ENCODE measurements around the gene ENDOU. TPM values are rescaled to one million over a fixed set of nuclear protein-coding genes. Genes with fewer than 3 reads are reported as not detected.

Gene ENDOU
- polyA plus RNA-seq, 3 donors from 2014 or later, result not detected

GRCh38 chr12:47752552-47752951 is 27.3 kb upstream of the ENDOU start:
- Mint-ChIP-seq H3K36me3 (no peaks in the 10 kb centered on the region), H3K27me3 (ENCODE audit: low read depth in 3 of 3) (peaks cover 0 to 5% (median 1%) of the 10 kb centered on the region in 3 donors), H3K27ac (no peak overlapping the region)

DNA sequence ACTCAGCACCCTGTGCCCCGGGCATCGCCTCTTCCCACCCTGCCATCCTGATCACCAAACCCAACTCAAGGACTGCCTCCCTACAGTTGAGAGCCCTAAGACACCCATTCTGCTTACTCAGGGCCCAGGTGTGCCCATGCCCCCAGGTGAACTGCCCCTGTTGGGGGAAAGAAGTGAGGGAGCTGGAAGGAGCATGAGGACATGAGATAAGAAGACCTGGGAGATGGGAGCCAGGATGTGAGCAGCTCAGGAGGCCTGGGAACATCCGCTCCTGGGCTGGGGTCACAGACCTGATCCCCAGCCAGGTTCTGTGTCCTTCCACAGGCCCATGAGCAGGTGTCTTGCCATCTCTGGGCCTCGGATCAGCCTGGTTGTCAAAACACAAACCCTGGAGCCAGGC is 26.8 kb upstream of the ENDOU start:
- H3K27ac Mint-ChIP-seq, result no peak overlapping the region
- H3K4me3 Mint-ChIP-seq, result no peak overlapping the region
- no peaks in the 10 kb centered on the region for H3K36me3 Mint-ChIP-seq
- no peak for DNase-seq
- H3K4me1 Mint-ChIP-seq, result no peaks in the 10 kb centered on the region
- H3K27me3 Mint-ChIP-seq (ENCODE audit: low read depth in 3 of 3), result peaks cover 0 to 5% (median 0%) of the 10 kb centered on the region in 3 donors
- no peaks in the 10 kb centered on the region for H3K9me3 Mint-ChIP-seq

More at GRCh38 chr12:47752552-47752951, 27.3 kb upstream of the ENDOU start:
- DNase-seq, result no peak
- Mint-ChIP-seq H3K4me3 (no peak overlapping the region), H3K4me1 (peaks cover 0 to 2% of the 10 kb centered on the region in 2 donors), H3K9me3 (no peaks in the 10 kb centered on the region)

DNA sequence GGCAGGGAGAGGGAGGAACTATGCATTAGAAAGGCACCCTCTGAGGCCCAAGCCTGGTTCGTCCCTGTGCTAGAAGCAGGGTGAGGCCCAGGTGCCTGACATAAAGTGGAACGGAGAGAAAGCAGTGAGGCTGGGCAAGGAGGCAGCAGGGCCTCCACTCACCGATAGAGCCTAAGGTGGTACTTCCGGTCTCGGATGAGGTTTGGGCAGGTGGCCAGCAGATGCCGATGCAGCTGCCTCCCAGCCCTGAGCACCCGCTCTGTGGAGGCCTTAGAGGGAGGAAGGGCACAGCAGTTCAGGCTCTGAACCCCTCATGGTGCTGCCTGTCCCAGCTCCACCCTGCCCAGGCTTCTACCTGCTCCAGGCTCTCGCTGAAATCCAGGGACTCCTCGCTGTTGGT is 26.3 kb upstream of the ENDOU start:
- peak overlapping the region in 1 of 6 donors; percentile 28 for H3K27ac Mint-ChIP-seq
- no peaks in the 10 kb centered on the region for H3K36me3 Mint-ChIP-seq
- no peaks in the 10 kb centered on the region for H3K4me1 Mint-ChIP-seq
- H3K9me3 Mint-ChIP-seq, result no peaks in the 10 kb centered on the region
- H3K4me3 Mint-ChIP-seq, result no peak overlapping the region
- no peak for DNase-seq
- H3K27me3 Mint-ChIP-seq (ENCODE audit: low read depth in 3 of 3), result peaks cover 0 to 3% (median 2%) of the 10 kb centered on the region in 3 donors

GRCh38 chr12:47750916-47751470 is 25.7 kb upstream of the ENDOU start:
- no peak overlapping the region for H3K27ac Mint-ChIP-seq
- no peaks in the 10 kb centered on the region for H3K4me1 Mint-ChIP-seq
- no peaks in the 10 kb centered on the region for H3K9me3 Mint-ChIP-seq
- H3K27me3 Mint-ChIP-seq (ENCODE audit: low read depth in 3 of 3), result peaks cover 0 to 3% (median 3%) of the 10 kb centered on the region in 3 donors
- H3K36me3 Mint-ChIP-seq, result no peaks in the 10 kb centered on the region
- H3K4me3 Mint-ChIP-seq, result no peak overlapping the region
- DNase-seq, result no peak

- Mint-ChIP-seq H3K27ac (no peak overlapping the region), H3K4me3 (no peak overlapping the region), H3K9me3 (no peaks in the 10 kb centered on the region), H3K27me3 (ENCODE audit: low read depth in 3 of 3) (peaks cover 0 to 5% (median 3%) of the 10 kb centered on the region in 3 donors), H3K4me1 (no peaks in the 10 kb centered on the region), H3K36me3 (no peaks in the 10 kb centered on the region)
- no peak for DNase-seq
Observed at GRCh38 chr12:47750229-47750798, 25.0 kb upstream of the ENDOU start.

GRCh38 chr12:47748899-47749298 is 23.6 kb upstream of the ENDOU start:
- no peak overlapping the region for H3K4me3 Mint-ChIP-seq
- no peaks in the 10 kb centered on the region for H3K4me1 Mint-ChIP-seq
- H3K27me3 Mint-ChIP-seq (ENCODE audit: low read depth in 3 of 3), result peaks cover 0 to 8% (median 4%) of the 10 kb centered on the region in 3 donors
- DNase-seq, result no peak
- no peaks in the 10 kb centered on the region for H3K9me3 Mint-ChIP-seq
- H3K27ac Mint-ChIP-seq, result no peak overlapping the region
- H3K36me3 Mint-ChIP-seq, result peaks cover 0 to 5% (median 0%) of the 10 kb centered on the region in 3 donors

GRCh38 chr12:47748507-47748828 is 23.2 kb upstream of the ENDOU start:
- no peaks in the 10 kb centered on the region for H3K4me1 Mint-ChIP-seq
- H3K27ac Mint-ChIP-seq, result no peak overlapping the region
- H3K4me3 Mint-ChIP-seq, result no peak overlapping the region
- H3K27me3 Mint-ChIP-seq (ENCODE audit: low read depth in 3 of 3), result peaks cover 0 to 8% (median 4%) of the 10 kb centered on the region in 3 donors
- H3K36me3 Mint-ChIP-seq, result peaks cover 0 to 5% (median 0%) of the 10 kb centered on the region in 3 donors
- DNase-seq, result no peak
- H3K9me3 Mint-ChIP-seq, result no peaks in the 10 kb centered on the region

DNA sequence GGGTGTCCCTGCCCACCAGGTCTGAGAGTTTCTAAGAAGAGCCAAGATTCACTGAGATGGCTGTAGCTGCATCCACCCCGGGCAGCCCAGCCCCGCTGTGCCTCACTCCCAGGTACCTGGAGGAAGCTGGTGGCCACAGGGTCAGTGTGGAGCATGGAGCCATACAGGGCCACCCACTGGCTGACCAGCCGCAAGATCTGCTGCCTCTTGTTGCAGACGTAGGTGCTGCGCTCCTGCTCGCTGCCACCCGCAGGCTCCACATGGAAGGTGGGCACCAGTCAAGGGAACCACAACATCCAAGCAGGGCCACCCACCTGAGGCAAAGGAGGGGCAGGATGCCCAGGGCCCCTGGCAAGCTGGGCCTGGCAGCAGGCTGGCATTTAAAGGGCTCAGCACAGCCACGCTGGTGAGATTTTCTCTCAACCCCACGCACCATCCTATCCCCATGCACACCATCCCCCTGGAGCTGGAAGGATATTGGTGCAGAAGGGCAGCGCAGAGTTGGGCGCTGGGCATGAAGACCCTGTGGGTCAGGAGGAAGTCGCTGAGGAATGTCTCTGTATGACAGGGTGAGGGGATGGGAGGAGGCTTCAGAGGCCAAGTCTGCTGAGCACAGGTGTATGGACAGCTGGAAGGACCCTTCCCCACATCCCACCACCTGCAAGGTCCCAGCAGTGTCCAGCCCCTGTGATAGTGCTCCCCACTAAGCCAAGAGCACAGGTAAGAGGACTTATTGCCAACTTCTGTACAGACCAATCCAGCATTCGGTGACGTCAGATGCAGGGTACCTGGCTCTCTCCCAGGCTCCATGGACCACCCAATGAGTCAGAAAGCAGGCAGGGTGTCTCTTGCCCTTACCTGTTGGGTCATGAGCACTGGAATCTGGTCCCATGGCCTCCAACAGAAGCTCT is 22.6 kb upstream of the ENDOU start:
- Mint-ChIP-seq H3K9me3 (no peaks in the 10 kb centered on the region), H3K4me1 (peaks cover 0 to 2% of the 10 kb centered on the region in 2 donors), H3K27me3 (ENCODE audit: low read depth in 3 of 3) (peaks cover 0 to 12% (median 4%) of the 10 kb centered on the region in 3 donors), H3K4me3 (no peak overlapping the region), H3K27ac (no peak overlapping the region), H3K36me3 (peaks cover 0 to 5% (median 0%) of the 10 kb centered on the region in 3 donors)
- DNase-seq, result no peak

GRCh38 chr12:47747126-47747525 is 21.8 kb upstream of the ENDOU start:
- Mint-ChIP-seq H3K27me3 (ENCODE audit: low read depth in 3 of 3) (peaks cover 0 to 12% (median 8%) of the 10 kb centered on the region in 3 donors), H3K36me3 (peaks cover 0 to 5% (median 0%) of the 10 kb centered on the region in 3 donors), H3K4me1 (peaks cover 3 to 9% of the 10 kb centered on the region in 2 donors), H3K4me3 (no peak overlapping the region), H3K9me3 (no peaks in the 10 kb centered on the region), H3K27ac (no peak overlapping the region)
- no peak for DNase-seq

DNA sequence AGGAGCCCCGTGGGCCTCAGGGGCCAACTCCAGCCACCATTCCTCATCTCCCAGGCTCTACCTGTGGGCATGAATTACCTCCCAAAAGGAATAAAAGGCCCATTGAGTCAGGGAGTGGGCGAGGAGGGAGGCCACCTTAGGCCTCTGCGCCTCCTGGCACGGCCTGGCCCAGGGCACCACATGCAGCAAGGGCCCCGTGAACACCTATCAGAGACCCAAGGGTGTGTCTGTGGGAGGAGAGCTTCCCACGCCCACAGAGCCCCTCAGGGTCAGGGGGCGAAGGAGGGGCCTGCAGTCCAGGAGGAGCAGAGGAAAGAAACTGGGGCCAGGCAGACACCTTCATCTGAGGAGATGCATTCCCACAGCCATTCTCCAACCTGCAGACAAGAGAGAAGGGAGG is 21.2 kb upstream of the ENDOU start:
- H3K4me3 Mint-ChIP-seq, result no peak overlapping the region
- H3K27ac Mint-ChIP-seq, result no peak overlapping the region
- H3K27me3 Mint-ChIP-seq (ENCODE audit: low read depth in 3 of 3), result peaks cover 0 to 12% (median 9%) of the 10 kb centered on the region in 3 donors
- DNase-seq, result no peak
- no peaks in the 10 kb centered on the region for H3K9me3 Mint-ChIP-seq
- peaks cover 7 to 15% of the 10 kb centered on the region in 2 donors for H3K4me1 Mint-ChIP-seq
- peaks cover 0 to 5% (median 0%) of the 10 kb centered on the region in 3 donors for H3K36me3 Mint-ChIP-seq

GRCh38 chr12:47746073-47746472 is 20.8 kb upstream of the ENDOU start:
- Mint-ChIP-seq H3K27me3 (ENCODE audit: low read depth in 3 of 3) (peaks cover 3 to 12% (median 10%) of the 10 kb centered on the region in 3 donors), H3K27ac (no peak overlapping the region), H3K4me1 (peaks cover 11 to 19% of the 10 kb centered on the region in 2 donors), H3K9me3 (no peaks in the 10 kb centered on the region), H3K36me3 (peaks cover 0 to 5% (median 0%) of the 10 kb centered on the region in 3 donors), H3K4me3 (no peak overlapping the region)
- no peak for DNase-seq

DNA sequence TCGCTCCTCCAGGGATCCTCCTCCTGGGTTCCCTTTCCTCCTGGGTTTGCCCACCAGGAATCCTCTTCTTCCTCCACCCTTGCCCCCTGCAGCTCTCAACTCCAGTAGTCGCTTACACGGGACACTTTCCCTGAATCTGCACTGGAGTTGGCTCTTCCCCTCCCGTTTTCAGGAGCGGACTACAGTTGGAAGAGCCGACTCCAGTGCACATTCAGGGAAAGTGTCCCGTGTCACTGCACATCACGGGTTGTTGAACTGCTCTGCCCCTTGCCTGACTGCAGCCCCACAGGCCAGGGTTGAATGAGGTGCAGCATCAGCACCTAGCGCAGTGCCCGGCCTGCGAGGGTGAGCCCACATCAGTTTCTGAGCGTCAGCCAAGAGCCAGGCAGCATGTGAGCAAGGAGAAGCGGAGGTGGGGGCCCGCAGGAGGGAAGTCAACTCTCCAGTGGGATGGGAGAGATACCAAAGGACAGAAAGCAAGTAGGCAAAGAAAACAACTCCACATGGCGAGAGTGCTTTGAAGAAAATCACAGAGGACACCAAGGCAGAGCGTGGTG is 20.3 kb upstream of the ENDOU start:
- Mint-ChIP-seq H3K4me3 (no peak overlapping the region), H3K36me3 (peaks cover 0 to 5% (median 0%) of the 10 kb centered on the region in 3 donors), H3K27me3 (ENCODE audit: low read depth in 3 of 3) (peaks cover 3 to 12% (median 10%) of the 10 kb centered on the region in 3 donors), H3K9me3 (no peaks in the 10 kb centered on the region), H3K27ac (peak overlapping the region in 2 of 6 donors; percentile 32 to 58), H3K4me1 (peaks cover 13 to 21% of the 10 kb centered on the region in 2 donors)
- DNase-seq, result no peak

GRCh38 chr12:47744778-47745436 is 19.6 kb upstream of the ENDOU start:
- Mint-ChIP-seq H3K27me3 (ENCODE audit: low read depth in 3 of 3) (peaks cover 3 to 12% (median 10%) of the 10 kb centered on the region in 3 donors), H3K27ac (no peak overlapping the region), H3K4me3 (no peak overlapping the region), H3K4me1 (peaks cover 13 to 26% of the 10 kb centered on the region in 2 donors), H3K36me3 (peaks cover 0 to 5% (median 0%) of the 10 kb centered on the region in 3 donors), H3K9me3 (no peaks in the 10 kb centered on the region)
- DNase-seq, result no peak
